A549 treated with CORT108297 at 1 μM for 4 hours (cell line): ENCODE data around the gene CDC5L. TPM values are rescaled to one million over a fixed set of nuclear protein-coding genes. Genes with fewer than 3 reads are reported as not detected.

Source experiments
- total RNA-seq: library from RNA; stranded (reverse); fragments of 200-300 nt; extraction: Qiagen RNA extraction; gene quantifications from 5 replicates; pipeline ENCODE4 v1.2.3, GENCODE V29; 2022

Gene CDC5L
- total RNA-seq: 10.5 to 16.9 TPM (median 12.3 TPM) in 5 replicates

DNA sequence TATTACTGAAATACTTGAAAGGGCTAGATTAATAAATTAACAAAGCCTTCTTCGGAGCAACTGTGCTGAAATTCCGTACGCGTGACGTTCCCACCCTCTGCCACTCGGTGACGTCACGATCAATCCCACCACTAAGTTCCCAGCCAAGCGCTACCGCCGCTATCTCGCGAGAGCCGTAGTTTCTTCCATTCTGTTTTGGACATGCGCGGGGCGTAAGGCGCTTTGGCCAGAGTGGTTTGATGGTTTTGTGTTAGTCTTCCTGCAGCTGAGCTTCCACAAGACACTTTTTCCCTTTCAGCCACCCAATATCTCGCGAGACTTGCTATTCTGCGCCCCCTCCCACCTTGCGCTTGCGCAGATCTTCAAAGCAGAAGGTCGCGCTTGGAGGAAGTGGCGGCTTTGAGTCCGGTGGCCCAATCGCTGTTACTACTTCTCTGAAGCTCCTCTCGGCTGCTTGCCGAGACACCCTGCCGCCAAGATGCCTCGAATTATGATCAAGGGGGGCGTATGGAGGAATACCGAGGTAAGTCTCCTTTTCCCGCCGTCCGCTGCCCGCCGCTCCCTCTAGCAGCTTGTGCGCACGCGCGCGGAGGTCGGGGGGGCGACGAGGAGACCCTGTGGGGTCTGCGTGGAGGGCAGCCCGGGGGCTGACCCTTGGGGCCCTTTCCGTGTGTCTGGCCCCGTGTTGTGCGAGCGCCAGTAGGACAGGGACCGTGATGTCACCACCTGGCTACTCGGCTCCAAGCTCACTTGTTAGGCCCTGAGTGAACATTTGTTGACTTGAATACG is at the start of gene CDC5L:
Gene CDC5L, plus strand, starts transcription at position 361 of the 789 bp plus-strand sequence. Its CDS starts 118 bp downstream, at position 479.

DNA sequence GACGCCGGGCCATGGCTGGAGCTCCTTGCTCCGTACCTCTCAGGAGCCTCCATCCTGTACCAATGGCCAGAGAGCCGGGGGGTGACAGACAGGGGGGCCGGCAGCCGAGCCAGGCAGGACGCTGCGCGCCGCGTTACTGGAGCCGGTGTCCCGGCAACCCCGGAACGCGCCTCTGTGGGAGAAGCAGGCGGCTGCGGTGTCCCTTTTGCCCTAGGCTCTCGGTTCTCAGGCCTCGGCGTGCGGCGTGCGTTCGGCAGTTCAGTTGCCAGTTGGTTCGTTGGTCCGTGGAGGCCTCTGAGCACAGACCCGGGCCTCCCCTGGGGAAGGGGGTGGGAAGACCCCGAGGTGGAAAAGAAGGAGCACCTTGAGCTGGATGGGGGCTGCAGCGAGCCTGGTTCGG is 45.0 kb upstream of the CDC5L start, which contains the start of gene SPATS1:
Gene SPATS1, plus strand, starts transcription at position 162 of the 400 bp plus-strand sequence. CDS start 446 bp downstream, outside the sequence.

Other genes starting within 250 kb of the CDC5L start
- gene CAPN11, start 228.9 kb upstream of the CDC5L start, total RNA-seq: 0.02 TPM in 1 of 5 replicates, not detected in the others
- gene MYMX, start 170.8 kb upstream of the CDC5L start, total RNA-seq: not detected in 5 replicates
- gene SLC29A1, start 164.1 kb upstream of the CDC5L start, total RNA-seq: 41.8 to 58.1 TPM (median 55.7 TPM) in 5 replicates
- 1,156 to 1,487 TPM (median 1,195 TPM) in 5 replicates for gene HSP90AB1, start 140.6 kb upstream of the CDC5L start, total RNA-seq
- 52.8 to 71.0 TPM (median 68.4 TPM) in 5 replicates for gene SLC35B2, start 130.2 kb upstream of the CDC5L start, total RNA-seq
- 8.8 to 13.9 TPM (median 12.1 TPM) in 5 replicates for gene NFKBIE, start 122.2 kb upstream of the CDC5L start, total RNA-seq
- gene TMEM151B, start 117.3 kb upstream of the CDC5L start, total RNA-seq: 0.02 to 0.06 TPM (median 0.04 TPM) in 4 of 5 replicates, not detected in the other
- gene AARS2, start 74.4 kb upstream of the CDC5L start, total RNA-seq: 5.9 to 8.5 TPM (median 7.3 TPM) in 5 replicates
- gene SPATS1, start 45.1 kb upstream of the CDC5L start, total RNA-seq: not detected in 5 replicates